ENCODE results near the gene RERE. TPM values are rescaled to one million over a fixed set of nuclear protein-coding genes. Genes with fewer than 3 reads are reported as not detected.

The RERE gene
- total and polyA plus RNA-seq, 4 donors: 26.8 to 133 (median 82.7) TPM

GRCh38 chr1:8439015-8439702, 378.3 kb downstream of the RERE start:
- H3K4me3 ChIP-seq (ENCODE audit: low read length in 2 of 2): no peak overlapping the region
- intact Hi-C loops (cut with DNase I): no loop called here
- no peaks in the 10 kb centered on the region for H3K36me3 ChIP-seq (ENCODE audit: control insufficient read depth in 1 of 2, insufficient read depth in 2 of 2, low read length in 1 of 2)
- peaks cover 0 to 2% of the 10 kb centered on the region in 2 donors for H3K4me1 ChIP-seq (ENCODE audit: control insufficient read depth in 1 of 2, insufficient read depth in 2 of 2, low read length in 2 of 2)
- ATAC-seq (ENCODE audit: low FRiP score) (peak; percentile 89), DNase-seq (peak; percentile 90 to 91)
- 16 to 21% methylated on average over 8 of the region's 8 CpGs for WGBS, 2 donors
- no peaks in the 10 kb centered on the region for H3K27me3 ChIP-seq (ENCODE audit: control insufficient read depth in 1 of 2, insufficient read depth in 2 of 2, low read length in 1 of 2)
- H3K9me3 ChIP-seq (ENCODE audit: control insufficient read depth, low read length): no peaks in the 10 kb centered on the region
- H3K27ac ChIP-seq (ENCODE audit: low read depth in 1 of 2, low read length in 2 of 2): peak overlapping the region in 1 of 2 donors; percentile 57

- intact Hi-C loops (cut with DNase I): no loop called here
- H3K9me3 ChIP-seq (ENCODE audit: control insufficient read depth, low read length): no peaks in the 10 kb centered on the region
- H3K4me3 ChIP-seq (ENCODE audit: low read length in 2 of 2): no peak overlapping the region
- H3K4me1 ChIP-seq (ENCODE audit: control insufficient read depth in 1 of 2, insufficient read depth in 2 of 2, low read length in 2 of 2): peaks cover 0 to 2% of the 10 kb centered on the region in 2 donors
- H3K27me3 ChIP-seq (ENCODE audit: control insufficient read depth in 1 of 2, insufficient read depth in 2 of 2, low read length in 1 of 2): no peaks in the 10 kb centered on the region
- no peaks in the 10 kb centered on the region for H3K36me3 ChIP-seq (ENCODE audit: control insufficient read depth in 1 of 2, insufficient read depth in 2 of 2, low read length in 1 of 2)
- ATAC-seq (ENCODE audit: low FRiP score) (peak; percentile 62), DNase-seq (no peak)
- 12 to 14% methylated on average over 4 of the region's 4 CpGs for WGBS, 2 donors
- H3K27ac ChIP-seq (ENCODE audit: low read depth in 1 of 2, low read length in 2 of 2): no peak overlapping the region
These were observed 379.0 kb downstream of the RERE start for GRCh38 chr1:8438489-8438888.

- Histone ChIP-seq H3K4me3 (ENCODE audit: low read length in 2 of 2) (no peak overlapping the region), H3K27ac (ENCODE audit: low read depth in 1 of 2, low read length in 2 of 2) (peak overlapping the region; percentile 19 to 66), H3K27me3 (ENCODE audit: control insufficient read depth in 1 of 2, insufficient read depth in 2 of 2, low read length in 1 of 2) (no peaks in the 10 kb centered on the region), H3K9me3 (ENCODE audit: control insufficient read depth, low read length) (no peaks in the 10 kb centered on the region), H3K4me1 (ENCODE audit: control insufficient read depth in 1 of 2, insufficient read depth in 2 of 2, low read length in 2 of 2) (peaks cover 0 to 2% of the 10 kb centered on the region in 2 donors), H3K36me3 (ENCODE audit: control insufficient read depth in 1 of 2, insufficient read depth in 2 of 2, low read length in 1 of 2) (no peaks in the 10 kb centered on the region)
- intact Hi-C loops (cut with DNase I): no loop called here
- WGBS, 2 donors: 92 to 97% methylated on average over 4 of the region's 4 CpGs
- ATAC-seq (ENCODE audit: low FRiP score) (no peak), DNase-seq (no peak)
These were observed 380.1 kb downstream of the RERE start for GRCh38 chr1:8437347-8437746.

GRCh38 chr1:8435569-8436071, 381.8 kb downstream of the RERE start:
- WGBS, 2 donors: 43 to 45% methylated on average over 3 of the region's 3 CpGs
- Histone ChIP-seq H3K4me3 (ENCODE audit: low read length in 2 of 2) (no peak overlapping the region), H3K9me3 (ENCODE audit: control insufficient read depth, low read length) (no peaks in the 10 kb centered on the region), H3K27me3 (ENCODE audit: control insufficient read depth in 1 of 2, insufficient read depth in 2 of 2, low read length in 1 of 2) (no peaks in the 10 kb centered on the region), H3K4me1 (ENCODE audit: control insufficient read depth in 1 of 2, insufficient read depth in 2 of 2, low read length in 2 of 2) (peaks cover 0 to 2% of the 10 kb centered on the region in 2 donors), H3K36me3 (ENCODE audit: control insufficient read depth in 1 of 2, insufficient read depth in 2 of 2, low read length in 1 of 2) (no peaks in the 10 kb centered on the region), H3K27ac (ENCODE audit: low read depth in 1 of 2, low read length in 2 of 2) (no peak overlapping the region)
- ATAC-seq (ENCODE audit: low FRiP score) (no peak), DNase-seq (no peak)
- intact Hi-C loops (cut with DNase I): no loop called here

- no peaks in the 10 kb centered on the region for H3K27me3 ChIP-seq (ENCODE audit: control insufficient read depth in 1 of 2, insufficient read depth in 2 of 2, low read length in 1 of 2)
- no peaks in the 10 kb centered on the region for H3K9me3 ChIP-seq (ENCODE audit: control insufficient read depth, low read length)
- H3K4me3 ChIP-seq (ENCODE audit: low read length in 2 of 2): no peak overlapping the region
- DNase-seq (no peak), ATAC-seq (ENCODE audit: low FRiP score) (no peak)
- peaks cover 0 to 2% of the 10 kb centered on the region in 2 donors for H3K4me1 ChIP-seq (ENCODE audit: control insufficient read depth in 1 of 2, insufficient read depth in 2 of 2, low read length in 2 of 2)
- H3K36me3 ChIP-seq (ENCODE audit: control insufficient read depth in 1 of 2, insufficient read depth in 2 of 2, low read length in 1 of 2): no peaks in the 10 kb centered on the region
- no peak overlapping the region for H3K27ac ChIP-seq (ENCODE audit: low read depth in 1 of 2, low read length in 2 of 2)
- 96 to 97% methylated on average over 4 of the region's 4 CpGs for WGBS, 2 donors
- intact Hi-C loops (cut with DNase I): no loop called here
These were observed 383.3 kb downstream of the RERE start for GRCh38 chr1:8434101-8434500.

- Histone ChIP-seq H3K27ac (ENCODE audit: low read depth in 1 of 2, low read length in 2 of 2) (no peak overlapping the region), H3K4me3 (ENCODE audit: low read length in 2 of 2) (no peak overlapping the region), H3K36me3 (ENCODE audit: control insufficient read depth in 1 of 2, insufficient read depth in 2 of 2, low read length in 1 of 2) (no peaks in the 10 kb centered on the region), H3K4me1 (ENCODE audit: control insufficient read depth in 1 of 2, insufficient read depth in 2 of 2, low read length in 2 of 2) (no peaks in the 10 kb centered on the region), H3K9me3 (ENCODE audit: control insufficient read depth, low read length) (no peaks in the 10 kb centered on the region), H3K27me3 (ENCODE audit: control insufficient read depth in 1 of 2, insufficient read depth in 2 of 2, low read length in 1 of 2) (no peaks in the 10 kb centered on the region)
- ATAC-seq (ENCODE audit: low FRiP score): no peak
- WGBS, 2 donors: 67 to 69% methylated on average over 7 of the region's 7 CpGs
- DNase-seq: no peak
- intact Hi-C loops (cut with DNase I): no loop called here
These were observed 385.7 kb downstream of the RERE start for GRCh38 chr1:8431784-8432183.

GRCh38 chr1:8431019-8431418, 386.4 kb downstream of the RERE start:
- Histone ChIP-seq H3K4me1 (ENCODE audit: control insufficient read depth in 1 of 2, insufficient read depth in 2 of 2, low read length in 2 of 2) (no peaks in the 10 kb centered on the region), H3K9me3 (ENCODE audit: control insufficient read depth, low read length) (no peaks in the 10 kb centered on the region), H3K27ac (ENCODE audit: low read depth in 1 of 2, low read length in 2 of 2) (no peak overlapping the region), H3K27me3 (ENCODE audit: control insufficient read depth in 1 of 2, insufficient read depth in 2 of 2, low read length in 1 of 2) (no peaks in the 10 kb centered on the region), H3K4me3 (ENCODE audit: low read length in 2 of 2) (no peak overlapping the region), H3K36me3 (ENCODE audit: control insufficient read depth in 1 of 2, insufficient read depth in 2 of 2, low read length in 1 of 2) (no peaks in the 10 kb centered on the region)
- WGBS, 2 donors: 94 to 95% methylated on average over 8 of the region's 8 CpGs
- DNase-seq (no peak), ATAC-seq (ENCODE audit: low FRiP score) (no peak)
- intact Hi-C loops (cut with DNase I): no loop called here

- no peak overlapping the region for H3K27ac ChIP-seq (ENCODE audit: low read depth in 1 of 2, low read length in 2 of 2)
- no peak for DNase-seq
- ATAC-seq (ENCODE audit: low FRiP score): no peak
- 59 to 65% methylated on average over 2 of the region's 2 CpGs for WGBS, 2 donors
- no peak overlapping the region for H3K4me3 ChIP-seq (ENCODE audit: low read length in 2 of 2)
- intact Hi-C loops (cut with DNase I): no loop called here
- no peaks in the 10 kb centered on the region for H3K4me1 ChIP-seq (ENCODE audit: control insufficient read depth in 1 of 2, insufficient read depth in 2 of 2, low read length in 2 of 2)
- H3K9me3 ChIP-seq (ENCODE audit: control insufficient read depth, low read length): no peaks in the 10 kb centered on the region
- H3K36me3 ChIP-seq (ENCODE audit: control insufficient read depth in 1 of 2, insufficient read depth in 2 of 2, low read length in 1 of 2): no peaks in the 10 kb centered on the region
- no peaks in the 10 kb centered on the region for H3K27me3 ChIP-seq (ENCODE audit: control insufficient read depth in 1 of 2, insufficient read depth in 2 of 2, low read length in 1 of 2)
These were observed 387.0 kb downstream of the RERE start for GRCh38 chr1:8430476-8430875.

- H3K4me1 ChIP-seq (ENCODE audit: control insufficient read depth in 1 of 2, insufficient read depth in 2 of 2, low read length in 2 of 2): peaks cover 0 to 5% of the 10 kb centered on the region in 2 donors
- 84 to 86% methylated on average over 2 of the region's 2 CpGs for WGBS, 2 donors
- no peak for ATAC-seq (ENCODE audit: low FRiP score)
These were observed 387.8 kb downstream of the RERE start for GRCh38 chr1:8429549-8430110.

More at GRCh38 chr1:8429549-8430110, 387.8 kb downstream of the RERE start:
- no peaks in the 10 kb centered on the region for H3K9me3 ChIP-seq (ENCODE audit: control insufficient read depth, low read length)
- intact Hi-C loops (cut with DNase I): loop anchor here in 1 of 2 donors (10.0 kb wide), 1 partner anchor 275 kb away; no protein-coding TSS in a partner anchor
- no peaks in the 10 kb centered on the region for H3K36me3 ChIP-seq (ENCODE audit: control insufficient read depth in 1 of 2, insufficient read depth in 2 of 2, low read length in 1 of 2)
- DNase-seq: no peak
- H3K27me3 ChIP-seq (ENCODE audit: control insufficient read depth in 1 of 2, insufficient read depth in 2 of 2, low read length in 1 of 2): no peaks in the 10 kb centered on the region
- no peak overlapping the region for H3K27ac ChIP-seq (ENCODE audit: low read depth in 1 of 2, low read length in 2 of 2)
- H3K4me3 ChIP-seq (ENCODE audit: low read length in 2 of 2): no peak overlapping the region
